HG03432 (cell line): ENCODE measurements around the gene COX4I1.
A peak's percentile ranks its signal among the peaks of the same experiment; 100 is the strongest.

ENCODE experiments used
- ATAC-seq: cut with Tn5 transposase; IDR thresholded peaks from one replicate; pipeline ENCODE4 v1.9.1; 2021; ENCODE audit warnings: mild to moderate bottlenecking, moderate library complexity; ENCODE audit not compliant: unreplicated experiment

COX4I1 gene

GRCh38 chr16:85799497-85800320 is at the start of gene COX4I1, which contains the start of gene EMC8:
Gene COX4I1 (plus strand): TSS chr16:85799695. CDS start chr16:85801206, 1,511 bp downstream.
Gene EMC8 (minus strand): TSS chr16:85799544. CDS start chr16:85799295, 249 bp downstream.
- peak; percentile 86 for ATAC-seq

- no peak for ATAC-seq
Observed at GRCh38 chr16:85749771-85750145, 49.7 kb upstream of the COX4I1 start.

GRCh38 chr16:85750146-85750826 is 49.2 kb upstream of the COX4I1 start:
- ATAC-seq: no peak

- peak; percentile 54 for ATAC-seq
Observed at GRCh38 chr16:85750827-85751697, 48.4 kb upstream of the COX4I1 start, which contains the start of gene C16orf74. Gene C16orf74 (minus strand): TSS chr16:85751096. CDS start chr16:85735217, 15,879 bp downstream.

- ATAC-seq: no peak
Observed at GRCh38 chr16:85751698-85752501, 47.6 kb upstream of the COX4I1 start.

- ATAC-seq: no peak
Observed at GRCh38 chr16:85752511-85753420, 46.7 kb upstream of the COX4I1 start.

- ATAC-seq: no peak
Observed at GRCh38 chr16:85753559-85753958, 45.9 kb upstream of the COX4I1 start.

GRCh38 chr16:85753976-85754375 is 45.5 kb upstream of the COX4I1 start:
- ATAC-seq: no peak

- ATAC-seq: no peak
Observed at GRCh38 chr16:85754413-85754812, 45.1 kb upstream of the COX4I1 start.

GRCh38 chr16:85755929-85756768 is 43.3 kb upstream of the COX4I1 start:
- ATAC-seq: peak; percentile 51

- ATAC-seq: peak; percentile 30
Observed at GRCh38 chr16:85757341-85757822, 42.1 kb upstream of the COX4I1 start.

GRCh38 chr16:85759136-85759535 is 40.4 kb upstream of the COX4I1 start:
- ATAC-seq: no peak

GRCh38 chr16:85759631-85760419 is 39.7 kb upstream of the COX4I1 start:
- ATAC-seq: no peak

GRCh38 chr16:85761861-85762260 is 37.6 kb upstream of the COX4I1 start:
- no peak for ATAC-seq

- no peak for ATAC-seq
Observed at GRCh38 chr16:85762970-85763369, 36.5 kb upstream of the COX4I1 start.

- ATAC-seq: no peak
Observed at GRCh38 chr16:85763616-85764015, 35.9 kb upstream of the COX4I1 start.

- ATAC-seq: no peak
Observed at GRCh38 chr16:85765211-85765610, 34.3 kb upstream of the COX4I1 start.
